ENCODE measurements around the gene AOC1.

GRCh38 chr7:150904011-150904909 lies 51.9 kb downstream of the AOC1 start:
- TF ChIP-seq CTCF (IDR thresholded peaks at IDR 0.05 in 2 of 3, conservative IDR thresholded peaks at IDR 0.05 in 1 of 3; ENCODE audit: control insufficient read depth in 2 of 3, extremely low read depth in 1 of 3, insufficient read depth in 1 of 3, low read depth in 3 of 3, low read length in 3 of 3), result no peak
- TF ChIP-seq POLR2A (IDR thresholded peaks at IDR 0.05; ENCODE audit: low read depth, low read length), result no peak
- no peak for TF ChIP-seq BMI1 (IDR thresholded peaks at IDR 0.05; ENCODE audit: borderline replicate concordance)
- no peak for TF ChIP-seq CREB1 (IDR thresholded peaks at IDR 0.05; ENCODE audit: low read depth)
- no peak for TF ChIP-seq HDAC6 (IDR thresholded peaks at IDR 0.05; ENCODE audit: unreplicated experiment)
- no peak for TF ChIP-seq KLF5 (IDR thresholded peaks at IDR 0.05; ENCODE audit: partially characterized antibody)
- TF ChIP-seq RAD21 (IDR thresholded peaks at IDR 0.05; ENCODE audit: insufficient read depth, low read depth, low read length), result no peak
- TF ChIP-seq EZH2 (IDR thresholded peaks at IDR 0.05; ENCODE audit: borderline replicate concordance, control insufficient read depth, low read depth, low read length), result no peak
- TF ChIP-seq NFYB (IDR thresholded peaks at IDR 0.05; ENCODE audit: insufficient read depth, low read depth, low read length), result no peak
- TF ChIP-seq ZNF207 (IDR thresholded peaks at IDR 0.05; ENCODE audit: borderline replicate concordance), result no peak

Measured in GM12878 (cell line).